Panc1 (cell line): ENCODE measurements around the gene BICRA. TPM values are rescaled to one million over a fixed set of nuclear protein-coding genes. Genes with fewer than 3 reads are reported as not detected.

ENCODE experiments used
- ATAC-seq: fragments of 200-7000 bp; cut with Tn5 transposase; 2 replicates; pipeline ENCODE4 v1.9.1; 2020; ENCODE audit warnings: mild to moderate bottlenecking, moderate library complexity
- BruUV-seq: library from RNA; stranded (reverse); fragments of 400-500 nt; replicated peaks from 2 replicates; lab custom pipeline; 2021; lab: Mats Ljungman, UMichigan
- CTCF ChIA-PET: fragments of 300-600 bp; sonication (Branson Sonifier 250); formaldehyde crosslinking; loops from one replicate; lab custom pipeline; 2022; ENCODE audit warnings: antibody characterized with exemption; lab: Charles Lee
- POLR2A ChIA-PET: fragments of 300-600 bp; sonication (Branson Sonifier 250); formaldehyde crosslinking; loops from one replicate; lab custom pipeline; 2022; ENCODE audit warnings: antibody characterized with exemption; lab: Charles Lee
- DNase-seq: peaks from one replicate; pipeline ENCODE4 v3.0.0-alpha.2; 2010; ENCODE audit warnings: low read depth, low spot score
- H3K27ac ChIP-seq: 2 replicates; pipeline ENCODE4 v1.5.1; 2011; ENCODE audit warnings: mild to moderate bottlenecking, low read length, inconsistent platforms
- H3K27me3 ChIP-seq: fragments of 200-500 bp; sonication (Bioruptor generic); 2 replicates; pipeline ENCODE4 v1.6.0; 2014; ENCODE audit warnings: low read length, inconsistent platforms; ENCODE audit not compliant: control insufficient read depth, insufficient read depth
- H3K36me3 ChIP-seq: fragments of 200-500 bp; sonication (Bioruptor generic); 2 replicates; pipeline ENCODE4 v1.5.1; 2014; ENCODE audit warnings: inconsistent platforms, mild to moderate bottlenecking, low read length, moderate library complexity; ENCODE audit not compliant: control insufficient read depth, insufficient read depth
- H3K4me1 ChIP-seq: 2 replicates; pipeline ENCODE4 v1.5.1; 2011; ENCODE audit warnings: inconsistent platforms, mild to moderate bottlenecking, low read length, moderate library complexity; ENCODE audit not compliant: control insufficient read depth, insufficient read depth
- H3K4me3 ChIP-seq, 2 experiments: 2 replicates each; pipeline ENCODE4 v1.5.1; 2011 to 2012; ENCODE audit warnings: low read depth in 2 of 2, low read length in 2 of 2, mild to moderate bottlenecking in 2 of 2, inconsistent platforms in 1 of 2, moderate library complexity in 1 of 2
- H3K9me3 ChIP-seq: fragments of 200-500 bp; sonication (Bioruptor generic); 2 replicates; pipeline ENCODE4 v1.5.1; 2014; ENCODE audit warnings: low read depth, mild to moderate bottlenecking, inconsistent platforms, low read length, moderate library complexity; ENCODE audit not compliant: control insufficient read depth, insufficient read depth
- POLR2AphosphoS5 ChIP-seq: IDR thresholded peaks from 2 replicates; pipeline ENCODE4 v1.6.1; 2012; ENCODE audit warnings: mild to moderate bottlenecking, low read depth, low read length, moderate library complexity
- SIN3A ChIP-seq: IDR thresholded peaks from 2 replicates; pipeline ENCODE4 v1.6.1; 2012; ENCODE audit warnings: low read depth, mild to moderate bottlenecking, low read length, moderate library complexity, borderline replicate concordance; ENCODE audit not compliant: insufficient read depth
- TCF7L2 ChIP-seq: IDR thresholded peaks from 2 replicates; pipeline ENCODE4 v1.6.1; 2011; ENCODE audit warnings: mild to moderate bottlenecking, low read depth, low read length, inconsistent platforms
- in situ Hi-C: cut with HindIII; loops from 2 replicates; pipeline ENCODE4 v1.10.0; 2016; ENCODE audit warnings: low sequenced_read_pairs, low pct_unique_long_range_greater_than_20kb
- intact Hi-C: fragments of 100-400 bp; cut with micrococcal nuclease; formaldehyde crosslinking; loops from one replicate; pipeline ENCODE4 v1.10.0; 2022; ENCODE audit not compliant: unreplicated experiment
- total RNA-seq: library from RNA; stranded (reverse); gene quantifications from one replicate; pipeline ENCODE4 v1.2.1, GENCODE V29; 2021; ENCODE audit not compliant: unreplicated experiment
- TF ChIP-seq, protein P1 (sequence below), 2 experiments: IDR thresholded peaks; 2 replicates each; pipeline ENCODE4 v1.6.1; 2011 to 2012; ENCODE audit warnings: low read depth in 2 of 2, control low read depth in 1 of 2, low read length in 1 of 2, mild to moderate bottlenecking in 1 of 2, moderate library complexity in 1 of 2; ENCODE audit not compliant: insufficient read depth in 1 of 2
- TF ChIP-seq, protein P2 (sequence below): fragments of 450-650 bp; IDR thresholded peaks from 2 replicates; pipeline ENCODE4 v1.5.1; 2017; ENCODE audit warnings: mild to moderate bottlenecking

The BICRA gene
- total RNA-seq, 1 experiment from 2014 or later: 13.7 TPM

DNA sequence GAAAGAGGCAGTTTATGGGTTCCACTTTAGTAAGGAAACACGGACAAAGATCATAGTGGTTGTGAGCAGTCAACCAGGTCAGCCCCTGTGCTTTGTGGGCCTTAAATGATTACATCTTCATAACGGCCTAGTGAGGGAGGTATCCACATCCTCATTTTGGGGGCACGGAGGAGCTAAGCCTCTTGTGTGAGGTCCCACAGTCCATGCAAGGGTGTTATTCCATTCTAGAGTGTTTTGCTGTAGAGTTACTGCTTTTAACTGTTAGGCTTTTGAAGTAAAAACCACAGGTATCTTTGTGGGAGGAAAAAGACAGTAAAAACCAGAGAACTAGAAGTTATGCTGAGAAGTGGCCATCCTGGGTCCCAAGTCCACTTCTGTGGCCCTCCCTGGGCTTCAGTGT, 140.4 kb downstream of the BICRA start:
- ChIA-PET CTCF (no interaction called here), POLR2A (no interaction called here)
- no TSS peak for BruUV-seq
- Histone ChIP-seq H3K36me3 (peaks cover 3% of the 10 kb centered on the region; the same call in 1 of the 2 replicates), H3K27me3 (no peaks in the 10 kb centered on the region), H3K4me3 (no peak overlapping the region), H3K9me3 (no peaks in the 10 kb centered on the region), H3K27ac (no peak overlapping the region), H3K4me1 (no peaks in the 10 kb centered on the region)
- ATAC-seq (no peak), DNase-seq (no peak)
- intact Hi-C loops (no loop called here), in situ Hi-C loops (no loop called here)
- no peak for TF ChIP-seq SIN3A

DNA sequence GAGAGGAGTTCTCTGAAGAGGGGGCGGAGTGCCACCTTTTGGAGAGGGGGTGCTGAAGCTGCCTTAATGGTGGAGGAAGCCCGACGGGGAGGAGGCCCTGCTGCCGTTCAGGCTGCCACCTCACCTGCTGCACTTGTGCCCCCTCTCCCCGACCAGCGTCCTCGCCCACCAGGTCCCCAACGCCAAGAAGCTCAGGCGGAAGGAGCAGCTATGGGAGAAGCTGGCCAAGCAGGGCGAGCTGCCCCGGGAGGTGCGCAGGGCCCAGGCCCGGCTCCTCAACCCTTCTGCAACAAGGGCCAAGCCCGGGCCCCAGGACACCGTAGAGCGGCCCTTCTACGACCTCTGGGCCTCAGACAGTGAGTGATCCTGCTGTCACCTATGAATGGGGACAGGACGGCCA, 141.8 kb downstream of the BICRA start:
- BruUV-seq: no TSS peak
- peaks cover 3% of the 10 kb centered on the region; the same call in 1 of the 2 replicates for H3K36me3 ChIP-seq
- no peaks in the 10 kb centered on the region for H3K4me1 ChIP-seq
- no peaks in the 10 kb centered on the region for H3K27me3 ChIP-seq
- no peak for TF ChIP-seq TCF7L2
- TF ChIP-seq SIN3A: no peak
- TF ChIP-seq POLR2AphosphoS5: no peak
- TF ChIP-seq, protein P1, sequence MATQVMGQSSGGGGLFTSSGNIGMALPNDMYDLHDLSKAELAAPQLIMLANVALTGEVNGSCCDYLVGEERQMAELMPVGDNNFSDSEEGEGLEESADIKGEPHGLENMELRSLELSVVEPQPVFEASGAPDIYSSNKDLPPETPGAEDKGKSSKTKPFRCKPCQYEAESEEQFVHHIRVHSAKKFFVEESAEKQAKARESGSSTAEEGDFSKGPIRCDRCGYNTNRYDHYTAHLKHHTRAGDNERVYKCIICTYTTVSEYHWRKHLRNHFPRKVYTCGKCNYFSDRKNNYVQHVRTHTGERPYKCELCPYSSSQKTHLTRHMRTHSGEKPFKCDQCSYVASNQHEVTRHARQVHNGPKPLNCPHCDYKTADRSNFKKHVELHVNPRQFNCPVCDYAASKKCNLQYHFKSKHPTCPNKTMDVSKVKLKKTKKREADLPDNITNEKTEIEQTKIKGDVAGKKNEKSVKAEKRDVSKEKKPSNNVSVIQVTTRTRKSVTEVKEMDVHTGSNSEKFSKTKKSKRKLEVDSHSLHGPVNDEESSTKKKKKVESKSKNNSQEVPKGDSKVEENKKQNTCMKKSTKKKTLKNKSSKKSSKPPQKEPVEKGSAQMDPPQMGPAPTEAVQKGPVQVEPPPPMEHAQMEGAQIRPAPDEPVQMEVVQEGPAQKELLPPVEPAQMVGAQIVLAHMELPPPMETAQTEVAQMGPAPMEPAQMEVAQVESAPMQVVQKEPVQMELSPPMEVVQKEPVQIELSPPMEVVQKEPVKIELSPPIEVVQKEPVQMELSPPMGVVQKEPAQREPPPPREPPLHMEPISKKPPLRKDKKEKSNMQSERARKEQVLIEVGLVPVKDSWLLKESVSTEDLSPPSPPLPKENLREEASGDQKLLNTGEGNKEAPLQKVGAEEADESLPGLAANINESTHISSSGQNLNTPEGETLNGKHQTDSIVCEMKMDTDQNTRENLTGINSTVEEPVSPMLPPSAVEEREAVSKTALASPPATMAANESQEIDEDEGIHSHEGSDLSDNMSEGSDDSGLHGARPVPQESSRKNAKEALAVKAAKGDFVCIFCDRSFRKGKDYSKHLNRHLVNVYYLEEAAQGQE (IDR thresholded peaks at IDR 0.05; ENCODE audit: insufficient read depth in 1 of 2, low read depth in 2 of 2, low read length in 1 of 2): no peak
- TF ChIP-seq, protein P2, sequence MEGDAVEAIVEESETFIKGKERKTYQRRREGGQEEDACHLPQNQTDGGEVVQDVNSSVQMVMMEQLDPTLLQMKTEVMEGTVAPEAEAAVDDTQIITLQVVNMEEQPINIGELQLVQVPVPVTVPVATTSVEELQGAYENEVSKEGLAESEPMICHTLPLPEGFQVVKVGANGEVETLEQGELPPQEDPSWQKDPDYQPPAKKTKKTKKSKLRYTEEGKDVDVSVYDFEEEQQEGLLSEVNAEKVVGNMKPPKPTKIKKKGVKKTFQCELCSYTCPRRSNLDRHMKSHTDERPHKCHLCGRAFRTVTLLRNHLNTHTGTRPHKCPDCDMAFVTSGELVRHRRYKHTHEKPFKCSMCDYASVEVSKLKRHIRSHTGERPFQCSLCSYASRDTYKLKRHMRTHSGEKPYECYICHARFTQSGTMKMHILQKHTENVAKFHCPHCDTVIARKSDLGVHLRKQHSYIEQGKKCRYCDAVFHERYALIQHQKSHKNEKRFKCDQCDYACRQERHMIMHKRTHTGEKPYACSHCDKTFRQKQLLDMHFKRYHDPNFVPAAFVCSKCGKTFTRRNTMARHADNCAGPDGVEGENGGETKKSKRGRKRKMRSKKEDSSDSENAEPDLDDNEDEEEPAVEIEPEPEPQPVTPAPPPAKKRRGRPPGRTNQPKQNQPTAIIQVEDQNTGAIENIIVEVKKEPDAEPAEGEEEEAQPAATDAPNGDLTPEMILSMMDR: no peak
- CTCF ChIA-PET: no interaction called here
- no peak for DNase-seq
- POLR2A ChIA-PET: no interaction called here
- ATAC-seq: no peak
- H3K27ac ChIP-seq: no peak overlapping the region
- in situ Hi-C loops (no loop called here), intact Hi-C loops (no loop called here)
- no peak overlapping the region for H3K4me3 ChIP-seq
- no peaks in the 10 kb centered on the region for H3K9me3 ChIP-seq

DNA sequence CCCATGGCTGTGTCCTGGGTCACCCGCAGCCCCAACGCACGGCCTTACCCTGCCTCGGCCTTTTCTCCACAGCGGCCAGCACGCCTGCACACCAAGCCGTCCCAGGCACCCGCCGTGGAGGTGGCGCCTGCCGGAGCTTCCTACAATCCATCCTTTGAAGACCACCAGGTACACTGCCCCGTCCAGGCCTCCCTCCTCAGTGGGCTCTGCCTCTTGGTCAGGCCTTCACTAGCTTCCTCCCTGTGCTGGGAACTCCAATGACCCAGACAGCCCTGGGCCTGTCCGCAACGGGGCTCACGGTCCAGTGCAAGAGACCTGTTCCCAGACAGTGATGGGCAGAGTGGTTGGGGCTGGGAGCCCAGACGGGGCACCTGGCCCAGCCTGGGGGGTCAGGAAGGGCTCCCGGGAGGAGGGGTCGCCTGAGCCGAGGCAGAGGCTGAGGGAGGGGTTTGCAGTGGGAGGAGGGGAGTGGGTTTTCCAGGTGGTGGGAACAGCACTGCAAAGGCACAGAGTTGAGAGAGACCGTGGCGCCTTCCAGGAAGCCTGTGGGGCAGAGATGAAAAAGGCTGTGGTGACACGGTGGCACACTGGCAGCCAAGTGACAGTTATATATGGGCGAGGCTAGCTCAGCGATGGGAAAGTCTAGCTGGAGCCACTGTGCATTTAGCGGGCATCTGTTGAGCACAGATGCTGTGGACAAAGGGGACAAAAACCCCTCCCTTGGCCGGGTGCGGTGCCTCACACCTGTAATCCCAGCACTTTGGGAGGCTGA, 143.7 kb downstream of the BICRA start:
- no peak for DNase-seq
- Histone ChIP-seq H3K4me1 (no peaks in the 10 kb centered on the region), H3K36me3 (no peaks in the 10 kb centered on the region; the same call in 1 of the 2 replicates), H3K9me3 (no peaks in the 10 kb centered on the region), H3K27ac (no peak overlapping the region), H3K27me3 (no peaks in the 10 kb centered on the region), H3K4me3 (no peak overlapping the region)
- no TSS peak for BruUV-seq
- CTCF ChIA-PET: no interaction called here
- ATAC-seq: no peak
- in situ Hi-C loops (no loop called here), intact Hi-C loops (no loop called here)
- POLR2A ChIA-PET: no interaction called here
- no peak for TF ChIP-seq POLR2AphosphoS5
- TF ChIP-seq, protein P2: no peak
- no peak for TF ChIP-seq TCF7L2
- TF ChIP-seq, protein P1 (IDR thresholded peaks at IDR 0.05; ENCODE audit: insufficient read depth in 1 of 2, low read depth in 2 of 2, low read length in 1 of 2): no peak
- no peak for TF ChIP-seq SIN3A
